GM23338 (cell line): ENCODE data around the gene SERPINI1. TPM values are rescaled to one million over a fixed set of nuclear protein-coding genes. Genes with fewer than 3 reads are reported as not detected.
"Not testable (repeated sequence)": the region's sequence is repeated elsewhere in the genome, so short reads cannot be mapped to it uniquely, and the experiment has no call there.

ENCODE experiments used
- ATAC-seq: fragments of 200-7000 bp; cut with Tn5 transposase; 3 replicates; pipeline ENCODE4 v1.9.1; 2020
- DNase-seq: peaks from one replicate; pipeline ENCODE4 v3.0.0-alpha.2; 2015; ENCODE audit warnings: low spot score
- H2AFZ ChIP-seq: fragments of 200-600 bp; sonication (generic); 2 replicates; pipeline ENCODE4 v1.8.0; 2016; ENCODE audit warnings: antibody characterized with exemption, mild to moderate bottlenecking, moderate library complexity
- H3F3A ChIP-seq: fragments of 200-600 bp; sonication (generic); replicated peaks from 2 replicates; pipeline ENCODE4 v1.8.0; 2017; ENCODE audit warnings: antibody characterized with exemption, mixed run types, low read depth
- H3K27ac ChIP-seq: fragments of 200-600 bp; sonication (generic); 2 replicates; pipeline ENCODE4 v1.6.1; 2016; ENCODE audit warnings: low read depth
- H3K27me3 ChIP-seq: fragments of 200-600 bp; sonication (generic); 2 replicates; pipeline ENCODE4 v1.8.0; 2016; ENCODE audit warnings: mild to moderate bottlenecking, mixed run types, moderate library complexity; ENCODE audit not compliant: insufficient read depth
- H3K36me3 ChIP-seq: fragments of 200-600 bp; sonication (generic); 2 replicates; pipeline ENCODE4 v1.8.0; 2016; ENCODE audit warnings: mild to moderate bottlenecking; ENCODE audit not compliant: insufficient read depth
- H3K4me1 ChIP-seq: fragments of 200-600 bp; sonication (generic); 2 replicates; pipeline ENCODE4 v1.8.0; 2016; ENCODE audit warnings: mild to moderate bottlenecking, moderate library complexity; ENCODE audit not compliant: insufficient read depth
- H3K4me2 ChIP-seq: fragments of 200-600 bp; sonication (generic); 2 replicates; pipeline ENCODE4 v1.7.1; 2017; ENCODE audit warnings: mixed run types
- H3K4me3 ChIP-seq: fragments of 200-600 bp; sonication (generic); 2 replicates; pipeline ENCODE4 v1.6.1; 2016; ENCODE audit warnings: mixed run types
- H3K79me2 ChIP-seq: fragments of 200-600 bp; sonication (generic); replicated peaks from 2 replicates; pipeline ENCODE4 v1.8.0; 2017; ENCODE audit warnings: mild to moderate bottlenecking; ENCODE audit not compliant: insufficient read depth
- H3K9me2 ChIP-seq: fragments of 200-600 bp; sonication (generic); 2 replicates; pipeline ENCODE4 v1.8.0; 2017; ENCODE audit not compliant: insufficient read depth
- H4K20me1 ChIP-seq: fragments of 200-600 bp; sonication (generic); replicated peaks from 2 replicates; pipeline ENCODE4 v1.8.0; 2017; ENCODE audit warnings: mild to moderate bottlenecking; ENCODE audit not compliant: insufficient read depth
- H3K27ac Mint-ChIP-seq: 2 replicates; pipeline ENCODE4 v1.8.0; 2020; ENCODE audit warnings: inconsistent platforms, mild to moderate bottlenecking, moderate library complexity, mixed read lengths
- H3K27me3 Mint-ChIP-seq: 3 replicates; pipeline ENCODE4 v1.8.0; 2022; ENCODE audit warnings: low read depth, mild to moderate bottlenecking, moderate library complexity, mixed read lengths, inconsistent platforms; ENCODE audit not compliant: insufficient read depth, poor library complexity
- H3K36me3 Mint-ChIP-seq: 3 replicates; pipeline ENCODE4 v1.8.0; 2021; ENCODE audit warnings: low read depth, mild to moderate bottlenecking, inconsistent platforms, moderate library complexity, mixed read lengths
- H3K4me1 Mint-ChIP-seq: 3 replicates; pipeline ENCODE4 v1.8.0; 2020; ENCODE audit warnings: mild to moderate bottlenecking, inconsistent platforms, mixed read lengths
- H3K4me3 Mint-ChIP-seq: 3 replicates; pipeline ENCODE4 v1.8.0; 2021; ENCODE audit warnings: moderate library complexity, mild to moderate bottlenecking, inconsistent platforms, mixed read lengths
- H3K9me3 Mint-ChIP-seq: 3 replicates; pipeline ENCODE4 v1.8.0; 2020; ENCODE audit warnings: moderate library complexity, mild to moderate bottlenecking, inconsistent platforms, mixed read lengths
- CREB1 ChIP-seq: fragments of 250-450 bp; sonication (Bioruptor Pico); IDR thresholded peaks from 2 replicates; pipeline ENCODE4 v1.5.0; 2020; ENCODE audit warnings: low read depth, mild to moderate bottlenecking, moderate library complexity
- ETS1 ChIP-seq: IDR thresholded peaks from 2 replicates; pipeline ENCODE4 v1.6.1; 2016; ENCODE audit warnings: antibody characterized with exemption
- EZH2 ChIP-seq: fragments of 200-600 bp; sonication (generic); IDR thresholded peaks from one replicate; pipeline ENCODE4 v1.8.0; 2017; ENCODE audit warnings: antibody characterized with exemption, mild to moderate bottlenecking, low read depth; ENCODE audit not compliant: unreplicated experiment
- EZH2phosphoT487 ChIP-seq: fragments of 200-600 bp; sonication (generic); IDR thresholded peaks from one replicate; pipeline ENCODE4 v1.8.1; 2018; ENCODE audit warnings: antibody characterized with exemption; ENCODE audit not compliant: unreplicated experiment
- JUNB ChIP-seq: IDR thresholded peaks from one replicate; pipeline ENCODE4 v1.6.1; 2016; ENCODE audit warnings: antibody characterized with exemption; ENCODE audit not compliant: unreplicated experiment
- NANOG ChIP-seq: IDR thresholded peaks from 2 replicates; pipeline ENCODE4 v1.6.1; 2016; ENCODE audit warnings: antibody characterized with exemption, borderline replicate concordance
- ZNF114 ChIP-seq: fragments of 250-450 bp; sonication (Bioruptor Pico); IDR thresholded peaks from 2 replicates; pipeline ENCODE4 v1.5.0; 2020; ENCODE audit warnings: mild to moderate bottlenecking, moderate library complexity
- ZNF331 ChIP-seq: fragments of 250-450 bp; sonication (Bioruptor Pico); IDR thresholded peaks from 2 replicates; pipeline ENCODE4 v1.5.0; 2020; ENCODE audit warnings: low read depth, mild to moderate bottlenecking, moderate library complexity
- ZNF462 ChIP-seq: fragments of 250-450 bp; sonication (Bioruptor Pico); IDR thresholded peaks from 2 replicates; pipeline ENCODE4 v1.5.0; 2020; ENCODE audit warnings: mild to moderate bottlenecking, moderate library complexity
- polyA plus RNA-seq: library from polyadenylated mRNA; unstranded; fragments of >200 nt; fragmentation: Nextera tagmentation; extraction: Ambion mirVana; gene quantifications from 2 replicates; pipeline ENCODE4 v1.2.1, GENCODE V29; 2016
- total RNA-seq: library from RNA; depleted of rRNA; stranded (reverse); fragments of >200 nt; shearing (Covaris generic); gene quantifications from 2 replicates; pipeline ENCODE4 v1.2.3, GENCODE V29; 2014
- TF ChIP-seq, protein P1 (sequence below): IDR thresholded peaks from one replicate; pipeline ENCODE4 v1.6.1; 2018; ENCODE audit warnings: antibody characterized with exemption; ENCODE audit not compliant: unreplicated experiment

Gene SERPINI1
- total and polyA plus RNA-seq, 2 experiments from 2014 or later = 9.2 to 26.6 TPM

- TF ChIP-seq NANOG (no peak), CREB1 (CRISPR knock-in tag) (no peak), EZH2phosphoT487 (no peak), EZH2 (no peak), ZNF114 (CRISPR knock-in tag) (no peak), ZNF331 (CRISPR knock-in tag) (no peak), ETS1 (no peak), ZNF462 (no peak), JUNB (no peak)
- TF ChIP-seq, protein P1, sequence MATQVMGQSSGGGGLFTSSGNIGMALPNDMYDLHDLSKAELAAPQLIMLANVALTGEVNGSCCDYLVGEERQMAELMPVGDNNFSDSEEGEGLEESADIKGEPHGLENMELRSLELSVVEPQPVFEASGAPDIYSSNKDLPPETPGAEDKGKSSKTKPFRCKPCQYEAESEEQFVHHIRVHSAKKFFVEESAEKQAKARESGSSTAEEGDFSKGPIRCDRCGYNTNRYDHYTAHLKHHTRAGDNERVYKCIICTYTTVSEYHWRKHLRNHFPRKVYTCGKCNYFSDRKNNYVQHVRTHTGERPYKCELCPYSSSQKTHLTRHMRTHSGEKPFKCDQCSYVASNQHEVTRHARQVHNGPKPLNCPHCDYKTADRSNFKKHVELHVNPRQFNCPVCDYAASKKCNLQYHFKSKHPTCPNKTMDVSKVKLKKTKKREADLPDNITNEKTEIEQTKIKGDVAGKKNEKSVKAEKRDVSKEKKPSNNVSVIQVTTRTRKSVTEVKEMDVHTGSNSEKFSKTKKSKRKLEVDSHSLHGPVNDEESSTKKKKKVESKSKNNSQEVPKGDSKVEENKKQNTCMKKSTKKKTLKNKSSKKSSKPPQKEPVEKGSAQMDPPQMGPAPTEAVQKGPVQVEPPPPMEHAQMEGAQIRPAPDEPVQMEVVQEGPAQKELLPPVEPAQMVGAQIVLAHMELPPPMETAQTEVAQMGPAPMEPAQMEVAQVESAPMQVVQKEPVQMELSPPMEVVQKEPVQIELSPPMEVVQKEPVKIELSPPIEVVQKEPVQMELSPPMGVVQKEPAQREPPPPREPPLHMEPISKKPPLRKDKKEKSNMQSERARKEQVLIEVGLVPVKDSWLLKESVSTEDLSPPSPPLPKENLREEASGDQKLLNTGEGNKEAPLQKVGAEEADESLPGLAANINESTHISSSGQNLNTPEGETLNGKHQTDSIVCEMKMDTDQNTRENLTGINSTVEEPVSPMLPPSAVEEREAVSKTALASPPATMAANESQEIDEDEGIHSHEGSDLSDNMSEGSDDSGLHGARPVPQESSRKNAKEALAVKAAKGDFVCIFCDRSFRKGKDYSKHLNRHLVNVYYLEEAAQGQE = no peak
- no peak overlapping the region for H3K27ac Mint-ChIP-seq
- Histone ChIP-seq H3K36me3 (no peaks in the 10 kb centered on the region), H3K9me2 (no peaks in the 10 kb centered on the region), H3K4me3 (no peak overlapping the region), H3K27me3 (no peaks in the 10 kb centered on the region), H3K4me2 (no peak overlapping the region), H4K20me1 (no peaks in the 10 kb centered on the region), H3K4me1 (no peaks in the 10 kb centered on the region), H3K79me2 (no peaks in the 10 kb centered on the region), H3F3A (no peaks in the 10 kb centered on the region), H2AFZ (no peak overlapping the region), H3K27ac (no peak overlapping the region)
- H3K36me3 Mint-ChIP-seq = peaks cover 4% of the 10 kb centered on the region; the same call in 2 of the 3 replicates
- H3K4me1 Mint-ChIP-seq = no peaks in the 10 kb centered on the region
- peaks cover 5% of the 10 kb centered on the region for H3K27me3 Mint-ChIP-seq
- peaks cover 4% of the 10 kb centered on the region; the same call in 1 of the 3 replicates for H3K9me3 Mint-ChIP-seq
- DNase-seq = no peak
- no peak overlapping the region for H3K4me3 Mint-ChIP-seq
- no peak for ATAC-seq
These were observed 88.2 kb downstream of the SERPINI1 start for GRCh38 chr3:167823738-167824137.

DNA sequence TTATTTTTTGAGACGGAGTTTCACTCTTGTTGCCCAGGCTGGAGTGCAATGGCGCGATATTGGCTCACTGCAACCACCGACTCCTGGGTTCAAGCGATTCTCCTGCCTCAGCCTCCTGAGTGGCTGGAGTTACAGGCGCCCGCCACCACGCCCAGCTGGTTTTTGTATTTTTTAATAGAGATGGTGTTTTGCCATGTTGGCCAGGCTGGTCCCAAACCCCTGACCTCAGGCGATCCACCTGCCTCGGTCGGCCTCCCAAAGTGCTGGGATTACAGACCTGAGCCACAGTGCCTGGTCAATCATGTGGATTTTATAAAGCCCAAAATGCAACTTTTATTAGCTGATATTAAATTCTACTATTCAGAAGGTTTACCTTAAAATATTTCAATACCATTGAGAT, 92.1 kb downstream of the SERPINI1 start:
- H3K79me2 ChIP-seq, H3K27me3 Mint-ChIP-seq, H3K4me1 Mint-ChIP-seq: not testable (repeated sequence)

More for the DNA sequence above, 92.1 kb downstream of the SERPINI1 start:
- not testable (repeated sequence) for H3K9me3 Mint-ChIP-seq, H3K27me3 ChIP-seq, H4K20me1 ChIP-seq, H3F3A ChIP-seq, H3K27ac ChIP-seq, ATAC-seq, H3K27ac Mint-ChIP-seq, H3K9me2 ChIP-seq, H3K4me3 ChIP-seq, H3K4me1 ChIP-seq, H3K4me2 ChIP-seq, DNase-seq, H3K36me3 ChIP-seq, H2AFZ ChIP-seq, H3K4me3 Mint-ChIP-seq, H3K36me3 Mint-ChIP-seq
